Measurements from ENCODE around the gene KIRREL3.

KIRREL3 gene

GRCh38 chr11:126658306-126659056 is 342.1 kb downstream of the KIRREL3 start:
- DNase-seq: no peak

DNA sequence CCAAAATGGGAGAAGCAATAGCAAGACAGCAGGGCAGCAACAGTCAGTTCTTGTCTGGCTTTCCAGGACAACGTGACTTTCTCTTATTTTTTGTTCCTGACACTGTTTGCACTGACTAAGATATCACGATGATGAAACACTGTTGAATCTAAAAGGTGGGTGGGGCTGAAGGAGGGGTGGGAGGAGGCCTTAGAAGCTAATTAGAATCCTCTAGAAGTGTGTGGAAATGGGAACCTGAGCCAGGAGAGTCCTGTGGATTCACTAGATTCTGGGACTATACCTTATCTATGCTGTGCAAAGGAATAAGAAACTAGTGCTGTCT is 344.8 kb downstream of the KIRREL3 start:
- DNase-seq: no peak

DNA sequence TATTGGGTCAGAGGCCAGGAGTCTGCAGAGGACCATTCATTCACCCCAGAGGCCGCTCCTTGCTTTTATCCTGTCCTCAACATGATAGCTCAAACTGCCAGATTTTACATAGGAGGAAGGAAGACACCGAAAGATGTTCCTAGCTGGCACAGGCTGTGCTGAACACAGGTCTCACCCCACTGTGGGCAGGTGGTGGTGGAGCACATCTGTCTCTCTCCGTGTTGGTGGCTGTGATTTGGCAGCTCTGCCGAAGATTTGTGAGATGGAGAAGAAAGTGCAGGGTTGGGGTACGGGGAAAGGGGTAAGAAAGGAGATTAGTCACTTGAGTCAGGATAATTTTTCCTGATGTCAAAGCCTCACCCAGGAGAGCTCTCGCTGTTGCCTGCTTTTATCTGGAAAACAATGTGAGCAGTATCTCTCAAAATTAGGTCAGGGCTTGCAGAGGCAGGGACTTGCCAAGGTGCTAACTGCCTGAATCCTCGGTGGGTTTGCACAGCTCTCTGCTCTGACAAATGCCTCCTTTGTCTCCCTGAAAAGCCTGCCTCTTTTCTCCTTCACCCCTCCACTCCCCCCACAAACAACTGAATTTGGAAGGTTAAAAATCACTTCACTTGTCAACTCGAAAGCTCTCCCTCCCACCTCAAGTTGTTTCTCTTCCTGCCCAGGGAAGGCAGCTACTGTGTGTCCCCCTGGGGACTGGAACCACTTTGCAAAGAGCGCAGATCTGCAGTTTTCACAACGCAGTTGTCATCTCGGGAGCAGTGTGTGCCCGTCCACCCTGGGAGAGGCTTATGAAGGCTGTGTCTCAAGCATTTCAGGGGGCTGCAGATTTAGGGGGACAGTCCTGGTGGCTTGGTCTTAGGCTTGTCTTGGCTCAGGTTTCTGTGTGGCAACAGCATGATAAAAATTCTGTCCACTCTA is 345.4 kb downstream of the KIRREL3 start:
- DNase-seq: no peak

DNA sequence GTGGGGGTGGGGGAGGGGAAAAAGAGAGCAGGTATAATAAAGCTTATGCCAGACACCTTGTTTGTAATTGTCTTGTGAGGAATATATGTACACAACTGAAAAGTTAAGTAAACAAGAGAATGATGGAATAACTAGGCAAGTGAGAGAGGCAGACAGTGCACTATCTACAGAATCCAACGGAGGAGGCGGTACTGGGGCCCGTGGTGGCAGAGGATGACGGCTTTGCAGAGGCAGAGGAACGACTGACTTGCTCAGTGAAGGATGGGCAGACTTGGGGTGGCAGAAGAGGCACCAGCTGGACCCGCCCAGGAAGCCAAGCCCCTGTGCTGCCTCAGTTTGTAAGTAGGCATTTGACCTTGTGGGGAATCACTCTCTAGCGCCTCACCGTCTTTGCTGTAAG is 347.5 kb downstream of the KIRREL3 start:
- no peak for DNase-seq

DNA sequence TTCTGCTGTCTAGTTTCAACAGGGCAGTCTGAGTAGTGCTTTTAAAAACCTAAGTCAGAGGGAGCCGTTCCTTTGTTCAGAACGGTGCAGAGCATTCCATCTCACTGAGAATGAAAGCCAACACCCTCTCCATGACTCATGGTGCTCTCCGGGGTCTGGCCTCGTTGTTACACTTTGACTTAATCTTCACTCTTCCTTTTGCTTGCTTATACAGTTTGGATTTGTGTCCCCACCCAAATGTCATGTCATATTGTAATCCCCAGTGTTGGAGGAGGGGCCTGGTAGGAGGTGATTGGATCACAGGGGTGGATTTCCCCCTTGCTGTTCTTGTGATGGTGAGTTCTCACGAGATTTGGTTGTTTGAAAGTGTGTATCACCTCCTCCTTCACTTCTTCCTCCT is 352.8 kb downstream of the KIRREL3 start:
- no peak for DNase-seq

GRCh38 chr11:126646701-126647557 is 353.6 kb downstream of the KIRREL3 start:
- DNase-seq: no peak

DNA sequence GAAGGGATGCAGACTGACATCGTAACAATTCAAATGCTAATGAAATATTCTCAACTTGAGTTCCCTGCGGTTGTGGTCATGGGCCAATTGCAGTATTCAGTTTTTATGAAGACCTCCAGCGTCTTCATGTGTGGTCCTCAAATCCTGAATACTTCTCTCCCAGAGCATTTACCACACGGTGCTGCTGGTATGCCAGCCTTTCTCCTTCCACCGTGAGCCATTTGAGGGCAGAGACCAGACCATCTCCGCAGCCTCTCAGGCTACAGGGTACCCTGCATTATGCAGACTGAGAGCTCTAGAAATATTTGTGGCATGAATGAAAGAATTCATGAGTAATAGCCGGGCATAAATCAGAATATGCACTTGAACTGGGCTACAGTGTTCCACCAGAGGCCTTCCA is 355.4 kb downstream of the KIRREL3 start:
- no peak for DNase-seq

DNA sequence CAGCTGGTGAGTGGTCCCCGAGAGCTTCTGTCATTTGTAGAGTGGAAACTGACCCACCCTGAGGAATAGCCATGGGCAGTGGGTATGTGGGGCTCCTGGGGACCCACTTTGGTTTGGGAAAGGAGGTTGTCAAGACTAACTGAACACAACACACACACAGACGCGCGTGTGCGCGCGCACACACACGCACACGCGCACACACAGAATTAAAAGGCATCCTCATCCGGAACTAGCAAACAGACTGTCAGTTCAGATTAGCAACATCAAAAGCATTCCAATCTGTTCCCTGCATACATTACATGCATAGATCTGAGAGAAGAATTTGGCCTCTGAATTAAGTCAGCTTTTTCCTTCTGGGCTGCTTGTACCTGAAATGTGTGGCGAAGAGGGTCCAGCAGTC is 360.4 kb downstream of the KIRREL3 start:
- no peak for DNase-seq

DNA sequence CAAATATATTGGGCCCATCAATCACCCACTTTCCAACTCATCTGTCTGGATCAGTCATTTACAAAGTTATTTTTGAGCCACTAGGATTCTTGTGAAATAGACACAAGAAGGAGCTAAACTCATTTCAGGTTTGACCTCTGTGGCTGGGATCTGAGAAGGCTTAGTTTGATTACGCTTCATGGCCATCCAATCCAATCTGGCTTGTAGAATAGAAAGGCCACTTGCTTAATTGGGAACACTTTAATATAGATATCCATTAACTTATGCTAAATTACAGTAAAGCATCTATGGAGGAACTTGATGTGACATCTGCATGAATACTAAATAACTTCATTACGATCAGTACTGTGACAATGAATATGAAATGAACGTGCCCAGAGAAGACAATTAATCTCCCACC is 360.9 kb downstream of the KIRREL3 start:
- DNase-seq: no peak

- no peak for DNase-seq
Observed at GRCh38 chr11:126638648-126639047, 361.9 kb downstream of the KIRREL3 start.

DNA sequence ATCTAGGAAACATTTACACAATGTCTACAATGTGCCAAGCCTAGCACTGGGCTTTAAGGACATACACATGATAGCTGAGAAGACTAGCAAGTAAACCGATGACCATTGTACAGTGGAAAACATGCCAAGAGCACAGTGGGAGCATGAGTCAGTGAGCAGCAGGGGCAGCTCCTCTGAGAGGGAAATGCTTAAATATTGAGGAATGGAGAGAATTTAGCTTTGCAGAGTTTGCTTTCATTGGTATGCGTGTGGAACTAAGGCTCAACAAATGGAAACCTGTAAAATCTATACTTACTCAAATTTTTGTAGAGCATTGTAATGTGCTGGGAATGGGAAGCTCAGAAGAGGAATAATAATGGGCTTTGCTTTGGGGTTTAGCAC is 362.8 kb downstream of the KIRREL3 start:
- no peak for DNase-seq

DNA sequence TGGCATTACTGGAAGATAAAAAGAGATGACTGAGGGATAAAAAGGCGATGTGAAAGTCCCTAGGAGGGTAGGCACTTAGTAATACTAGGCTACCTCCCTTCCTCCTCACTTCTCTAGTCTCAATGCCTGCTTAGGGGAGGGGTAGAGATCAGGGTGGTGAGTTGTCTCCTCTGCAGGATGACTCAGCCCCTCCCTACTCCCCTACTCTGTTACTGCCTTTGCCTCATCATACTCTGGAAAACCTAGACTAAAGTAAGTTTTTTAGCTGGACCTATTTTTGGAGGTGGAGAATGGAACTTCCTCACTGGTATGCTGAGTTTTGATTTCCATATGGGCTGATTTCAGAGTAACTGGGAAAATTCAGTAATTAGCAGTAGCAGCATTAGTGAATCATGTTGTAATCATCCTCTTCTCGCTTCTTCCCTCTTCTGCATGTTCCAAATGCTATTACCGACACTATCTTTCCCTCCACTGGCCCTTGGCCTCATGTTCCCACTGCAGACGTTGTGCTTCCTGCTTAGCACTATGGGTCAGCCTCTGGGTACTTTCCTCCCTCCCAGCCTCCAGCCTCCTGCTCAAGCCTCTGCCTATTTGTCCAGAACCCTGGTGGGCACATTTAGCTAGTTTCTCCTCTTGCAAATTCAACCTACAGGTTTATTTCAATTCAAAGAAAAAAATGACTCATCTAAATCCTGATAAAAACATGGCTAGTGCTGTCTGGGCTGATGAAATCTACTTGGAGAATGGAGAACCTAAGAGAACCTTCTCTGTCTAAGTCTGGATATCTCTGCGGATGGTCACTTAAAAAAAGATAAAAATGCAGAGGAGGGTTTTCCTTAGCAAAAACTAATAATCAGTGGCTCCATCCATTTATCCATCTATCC is 363.4 kb downstream of the KIRREL3 start:
- DNase-seq: no peak

DNA sequence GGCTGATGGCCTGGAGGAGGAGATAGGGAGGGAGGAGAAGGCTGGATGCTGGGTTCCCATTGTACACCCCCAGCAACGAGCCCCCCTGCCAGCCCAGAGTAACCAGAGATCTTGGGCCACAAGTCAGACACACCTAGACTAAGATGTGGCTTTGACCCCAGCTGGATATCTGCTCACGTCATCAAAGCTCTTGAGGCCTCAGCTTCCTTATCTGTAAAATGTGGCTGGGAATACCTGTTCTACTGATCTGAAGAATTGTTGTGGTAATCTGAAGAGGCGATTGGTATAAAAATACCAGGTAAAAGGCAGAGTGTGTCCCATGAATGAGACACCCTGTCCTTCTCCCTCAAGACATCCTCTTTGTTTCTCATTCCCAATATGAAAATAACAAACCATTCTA is 365.1 kb downstream of the KIRREL3 start:
- no peak for DNase-seq

GRCh38 chr11:126634963-126635362 is 365.6 kb downstream of the KIRREL3 start:
- no peak for DNase-seq

DNA sequence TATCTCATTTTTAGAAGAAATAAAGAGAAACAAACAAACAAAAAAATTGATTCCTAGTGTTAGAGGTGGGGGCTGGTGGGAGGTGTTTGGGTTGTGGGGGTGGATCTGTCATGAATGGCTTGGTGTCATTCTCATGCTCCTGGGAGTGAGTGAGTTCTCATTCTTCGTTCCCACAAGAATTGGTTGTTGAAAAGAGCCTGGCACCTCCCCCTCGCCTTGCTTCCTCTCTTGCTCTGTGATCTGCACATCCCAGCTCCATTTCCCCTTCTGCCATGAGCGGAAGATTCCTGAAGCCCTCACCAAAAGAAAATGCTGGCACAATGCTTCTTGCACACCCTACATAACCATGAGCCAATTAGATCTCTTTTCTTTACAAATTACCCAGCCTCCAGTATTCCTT is 367.2 kb downstream of the KIRREL3 start:
- no peak for DNase-seq

GRCh38 chr11:126630893-126631798 is 369.4 kb downstream of the KIRREL3 start:
- no peak for DNase-seq

- no peak for DNase-seq
Observed at GRCh38 chr11:126630488-126630887, 370.1 kb downstream of the KIRREL3 start.

DNA sequence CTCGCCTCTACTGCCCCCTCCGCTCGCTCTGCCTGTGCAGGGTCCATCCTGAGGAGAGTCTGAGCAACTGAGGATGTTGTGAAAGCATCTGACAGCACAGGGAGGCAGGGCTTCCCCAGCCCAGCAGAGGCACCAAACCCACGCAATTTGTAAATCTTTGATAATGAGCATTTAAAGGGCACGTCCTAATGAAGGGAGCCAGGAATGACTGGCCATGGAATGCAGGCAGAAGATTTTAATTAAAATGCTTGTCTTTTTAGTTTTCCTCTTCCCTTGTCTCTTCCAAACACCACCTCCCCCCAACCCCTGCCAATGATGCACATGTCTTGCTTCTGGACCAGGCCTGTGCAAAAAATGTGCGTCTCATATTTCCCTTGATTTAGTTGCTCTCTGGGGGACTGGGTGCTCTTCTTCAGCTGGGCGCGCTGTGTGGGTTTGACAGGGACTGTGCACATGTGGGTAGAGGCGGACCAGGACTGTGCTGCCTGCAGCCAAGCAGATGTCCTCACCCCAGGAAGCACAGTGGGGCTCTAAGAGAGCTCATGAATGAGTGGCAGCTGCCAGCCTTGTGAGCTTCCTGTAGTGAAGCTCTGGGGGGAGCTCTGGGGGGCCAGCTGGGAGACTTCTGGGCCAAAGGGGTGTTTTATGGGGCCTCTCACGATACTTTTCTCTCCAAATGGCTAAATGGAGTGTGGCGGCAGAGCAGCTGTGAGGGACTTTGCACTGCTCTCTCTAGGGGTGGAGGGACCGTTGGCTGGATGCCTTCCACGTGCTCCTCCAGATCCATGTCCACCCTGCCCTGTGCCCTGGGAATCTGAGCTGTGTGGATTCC is 371.6 kb downstream of the KIRREL3 start:
- no peak for DNase-seq

DNA sequence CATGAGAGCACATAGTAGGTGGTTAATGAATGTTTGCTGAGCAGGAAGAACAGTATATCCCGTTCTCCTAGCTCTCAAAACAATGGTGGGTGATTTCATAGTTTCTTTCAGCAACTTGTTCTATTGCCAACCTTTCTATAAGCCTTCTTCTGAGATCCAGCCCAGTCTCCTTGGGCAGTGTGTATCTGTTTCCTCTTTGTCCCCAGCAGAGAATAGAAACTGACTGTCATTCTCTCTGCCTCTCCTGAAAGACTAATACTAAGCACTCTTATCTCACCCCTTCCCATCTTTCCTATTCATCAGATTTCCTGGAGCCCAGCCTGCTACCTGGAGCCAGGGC is 372.1 kb downstream of the KIRREL3 start:
- DNase-seq: no peak

DNA sequence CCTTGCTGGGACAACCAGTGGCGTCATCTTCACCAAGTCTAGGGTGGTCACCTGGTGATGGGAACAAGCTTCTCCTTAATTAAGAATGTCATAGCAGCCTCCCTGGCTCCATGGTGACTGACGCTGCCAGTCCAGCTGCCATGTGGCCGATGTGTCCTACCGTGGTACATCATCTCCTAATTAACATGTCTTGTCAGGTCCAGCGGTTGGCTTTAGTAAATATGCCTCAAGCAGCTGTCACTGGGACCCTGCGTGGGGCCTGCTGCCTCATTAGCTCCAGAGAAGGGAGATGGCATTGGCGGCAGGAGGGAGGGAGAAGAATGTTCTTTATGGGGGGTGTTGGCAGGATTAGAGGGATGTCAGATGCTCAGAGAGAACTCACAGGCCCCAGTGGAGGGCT is 373.1 kb downstream of the KIRREL3 start:
- DNase-seq: no peak

Measured in effector CD4-positive, alpha-beta T cell (primary cell).